HG02610 (cell line): ENCODE results near the gene DHRS7.
"Not testable (repeated sequence)": the region's sequence is repeated elsewhere in the genome, so short reads cannot be mapped to it uniquely, and the experiment has no call there.

ENCODE experiments used
- ATAC-seq: cut with Tn5 transposase; IDR thresholded peaks from one replicate; pipeline ENCODE4 v1.9.1; 2021; ENCODE audit warnings: mild to moderate bottlenecking, moderate library complexity; ENCODE audit not compliant: unreplicated experiment

DHRS7 gene

DNA sequence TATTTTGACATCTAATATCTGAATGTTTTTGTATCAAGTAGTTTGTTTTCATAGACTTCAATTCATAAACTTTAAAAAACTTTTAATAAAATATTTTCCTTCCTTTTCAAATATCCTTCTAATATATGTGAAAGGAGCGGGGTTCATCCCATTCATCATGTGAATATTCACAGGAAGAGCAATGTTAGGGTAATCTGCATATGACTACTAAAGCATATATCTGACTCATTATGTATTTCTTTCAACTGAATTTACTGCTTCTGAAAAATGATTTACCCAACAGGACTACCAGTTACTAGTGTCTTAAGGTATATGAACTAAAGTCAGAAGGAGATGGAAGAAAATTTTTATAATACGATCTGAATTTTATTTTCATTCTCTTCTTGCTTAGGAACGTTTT lies 30.5 kb downstream of the DHRS7 start:
- ATAC-seq = no peak

- ATAC-seq = no peak
Observed at GRCh38 chr14:60133487-60133886, 31.7 kb downstream of the DHRS7 start.

DNA sequence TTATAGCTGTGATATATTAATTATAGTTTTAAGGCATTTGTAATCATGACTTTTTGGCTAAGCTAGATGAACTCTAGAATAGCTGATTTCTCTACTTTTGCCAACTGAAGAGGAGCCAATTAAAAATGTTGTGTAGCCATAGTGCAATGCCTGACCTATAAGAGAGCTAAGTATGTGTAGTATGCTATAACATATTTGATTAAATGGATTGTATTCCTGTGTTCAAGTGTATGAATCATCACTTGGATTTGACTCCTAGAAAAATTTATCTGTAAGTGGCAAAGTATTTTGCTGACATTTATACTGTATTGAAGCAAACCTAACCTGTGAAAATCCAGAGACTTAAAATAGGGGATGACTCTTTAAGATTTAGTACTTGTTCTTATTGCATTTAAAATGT lies 39.3 kb downstream of the DHRS7 start:
- no peak for ATAC-seq

DNA sequence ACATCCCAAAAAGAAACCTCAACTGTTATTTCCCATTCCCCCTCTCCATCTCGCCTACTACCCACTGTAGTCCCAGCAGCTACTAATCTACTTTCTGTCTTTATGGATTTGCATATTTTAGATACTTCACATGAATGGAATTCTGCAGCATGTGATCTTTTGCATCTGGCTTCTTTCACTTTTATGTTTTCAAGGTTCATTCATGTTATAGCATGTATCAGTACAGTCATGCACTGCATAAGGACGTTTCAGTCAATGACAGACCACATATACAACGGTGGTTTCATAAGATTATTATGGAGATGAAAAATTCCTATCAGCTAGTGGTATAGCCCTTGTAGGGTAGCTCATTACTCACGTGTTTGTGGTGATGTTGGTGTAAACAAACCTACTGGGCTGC lies 49.0 kb downstream of the DHRS7 start:
- no peak for ATAC-seq

DNA sequence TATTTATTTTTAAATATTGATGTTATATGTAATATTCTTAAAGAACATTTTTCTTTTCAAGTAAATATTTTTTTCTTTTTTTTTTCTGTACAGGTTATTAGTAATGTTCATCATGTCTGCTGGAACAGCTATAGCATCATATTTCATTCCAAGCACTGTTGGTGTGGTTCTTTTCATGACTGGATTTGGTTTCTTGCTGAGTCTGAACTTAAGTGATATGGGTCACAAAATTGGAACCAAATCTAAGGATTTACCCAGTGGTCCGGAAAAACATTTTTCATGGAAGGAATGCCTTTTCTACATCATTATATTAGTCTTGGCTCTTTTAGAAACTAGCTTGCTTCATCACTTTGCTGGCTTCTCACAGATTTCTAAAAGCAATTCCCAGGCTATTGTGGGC lies 50.3 kb downstream of the DHRS7 start:
- no peak for ATAC-seq

- no peak for ATAC-seq
Observed at GRCh38 chr14:60111732-60112131, 53.5 kb downstream of the DHRS7 start.

GRCh38 chr14:60107477-60107876 lies 57.7 kb downstream of the DHRS7 start:
- no peak for ATAC-seq

- no peak for ATAC-seq
Observed at GRCh38 chr14:60106339-60106738, 58.9 kb downstream of the DHRS7 start.

- no peak for ATAC-seq
Observed at GRCh38 chr14:60102389-60102788, 62.8 kb downstream of the DHRS7 start.

DNA sequence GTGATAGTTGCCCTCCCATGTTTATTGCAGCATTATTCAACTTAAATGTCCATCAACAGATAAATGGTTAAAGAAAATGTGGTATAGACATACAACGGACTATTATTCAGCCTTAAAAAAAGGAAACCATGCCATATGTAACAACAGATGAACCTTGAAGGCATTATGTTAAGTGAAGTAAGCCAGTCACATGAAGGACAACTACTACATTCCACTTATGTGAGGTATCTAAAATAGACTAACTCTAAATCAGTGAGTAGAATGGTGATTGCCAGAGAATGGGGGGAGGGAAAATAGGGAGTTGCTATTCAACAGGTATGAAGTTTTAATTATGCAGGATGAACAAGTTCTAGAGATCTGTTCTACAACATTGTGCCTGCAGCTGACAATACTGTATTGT lies 63.4 kb downstream of the DHRS7 start:
- no peak for ATAC-seq

GRCh38 chr14:60099855-60100254 lies 65.3 kb downstream of the DHRS7 start:
- ATAC-seq = not testable (repeated sequence)

GRCh38 chr14:60097974-60098373 lies 67.2 kb downstream of the DHRS7 start:
- no peak for ATAC-seq

- ATAC-seq = no peak
Observed at GRCh38 chr14:60095781-60096450, 69.3 kb downstream of the DHRS7 start.

DNA sequence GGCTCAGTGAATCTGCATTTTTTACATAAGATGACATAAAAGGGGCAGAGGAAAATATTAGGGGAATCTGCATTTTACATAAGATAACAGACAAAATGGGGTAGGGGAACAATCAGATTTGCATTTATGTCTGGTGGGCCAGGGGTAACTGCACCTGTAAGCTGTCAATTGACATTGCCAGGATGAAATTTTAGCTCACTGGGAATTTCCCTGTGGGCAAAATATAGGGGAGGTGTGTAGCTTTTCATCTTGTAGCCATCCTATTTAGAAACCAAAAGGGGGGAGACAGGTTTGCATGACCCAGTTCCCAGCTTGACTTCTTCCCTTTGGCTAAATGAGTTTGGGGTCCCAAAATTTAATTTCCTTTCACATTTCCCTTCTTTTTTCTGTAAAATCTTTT lies 70.0 kb downstream of the DHRS7 start:
- ATAC-seq = no peak

- ATAC-seq = no peak
Observed at GRCh38 chr14:60094306-60094897, 70.8 kb downstream of the DHRS7 start.
